ENCODE data around the gene TSEN2. TPM values are rescaled to one million over a fixed set of nuclear protein-coding genes. Genes with fewer than 3 reads are reported as not detected.

TSEN2 gene
- total RNA-seq, 1 donor from 2014 or later = 11.1 TPM

DNA sequence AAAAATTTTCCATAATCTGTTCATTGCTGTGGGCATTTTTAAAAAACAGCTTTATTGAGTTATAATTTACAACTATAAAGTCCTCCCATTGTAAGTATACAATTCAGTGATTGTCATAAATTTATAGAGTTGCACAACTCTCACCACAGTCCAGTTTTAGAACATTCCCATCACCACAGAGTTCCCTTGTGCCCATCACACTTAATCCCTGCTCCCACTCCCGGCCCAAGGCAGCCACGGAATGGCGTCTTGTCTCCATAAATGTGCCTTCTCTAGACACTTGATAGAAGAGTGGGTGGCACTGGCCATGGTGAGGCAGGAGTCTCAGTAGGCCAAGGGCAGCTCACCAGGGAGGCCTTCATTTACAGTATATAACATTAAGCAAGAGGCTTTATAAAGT is 6.3 kb downstream of the TSEN2 start:
- intact Hi-C loops (cut with DNase I) = no loop called here
- no peak for DNase-seq (ENCODE audit: low spot score)

DNA sequence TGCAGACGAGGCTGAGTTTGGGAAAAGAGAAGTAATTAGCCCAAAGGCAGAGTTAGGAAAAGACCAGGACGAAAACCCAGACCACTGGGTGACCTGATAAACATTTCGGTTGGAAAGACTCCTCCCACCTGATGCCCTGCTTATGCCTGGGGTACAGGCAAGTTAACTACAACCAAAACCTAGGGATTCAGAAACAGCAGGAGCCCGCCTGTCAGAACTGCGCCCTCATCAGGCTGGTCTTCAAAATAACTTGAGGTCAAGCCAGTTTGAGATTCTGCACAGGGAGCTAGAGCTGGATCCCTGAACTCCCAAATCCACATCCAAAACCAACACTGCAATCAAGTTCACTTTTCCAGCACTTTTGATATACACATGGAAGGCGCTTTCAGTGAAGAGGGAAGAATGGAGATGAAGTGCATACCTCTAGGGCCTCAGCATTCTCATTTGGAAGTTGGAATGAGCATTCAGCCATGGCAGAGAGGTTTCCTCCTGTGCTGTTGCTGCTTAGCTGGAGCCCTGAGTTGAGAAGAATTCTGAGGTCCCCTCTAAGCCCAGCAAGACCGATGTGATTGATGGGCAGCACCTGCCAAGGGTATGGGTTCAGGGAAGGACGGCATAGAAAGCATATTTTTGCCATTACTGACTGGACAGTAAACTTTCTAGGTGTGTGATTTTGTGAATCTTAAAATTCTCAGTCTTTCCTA is 11.6 kb downstream of the TSEN2 start:
- intact Hi-C loops (cut with DNase I) = no loop called here
- no peak for DNase-seq (ENCODE audit: low spot score)

DNA sequence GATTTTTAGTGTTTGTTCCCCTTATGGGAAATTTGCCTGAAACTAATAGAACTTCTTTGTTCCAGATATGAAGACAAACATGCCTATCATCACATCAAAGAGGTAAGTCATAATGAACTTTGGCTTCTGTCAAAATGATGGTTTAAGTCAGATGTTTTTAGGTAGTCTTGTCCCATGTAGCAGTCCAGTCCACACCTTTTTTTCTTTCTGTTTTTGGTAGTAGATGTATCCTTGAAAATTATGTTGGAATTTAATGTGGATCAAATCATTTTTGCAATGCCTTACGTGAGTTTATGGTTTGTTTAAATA is 12.1 kb downstream of the TSEN2 start:
- intact Hi-C loops (cut with DNase I) = no loop called here
- no peak for DNase-seq (ENCODE audit: low spot score)

GRCh38 chr3:12499474-12499873 is 15.2 kb downstream of the TSEN2 start:
- no peak for DNase-seq (ENCODE audit: low spot score)
- intact Hi-C loops (cut with DNase I) = no loop called here

- intact Hi-C loops (cut with DNase I) = no loop called here
- no peak for DNase-seq (ENCODE audit: low spot score)
These were observed 17.2 kb downstream of the TSEN2 start for GRCh38 chr3:12501360-12502020.

- no peak for DNase-seq (ENCODE audit: low spot score)
- intact Hi-C loops (cut with DNase I) = no loop called here
These were observed 19.1 kb downstream of the TSEN2 start for GRCh38 chr3:12503126-12503957.

DNA sequence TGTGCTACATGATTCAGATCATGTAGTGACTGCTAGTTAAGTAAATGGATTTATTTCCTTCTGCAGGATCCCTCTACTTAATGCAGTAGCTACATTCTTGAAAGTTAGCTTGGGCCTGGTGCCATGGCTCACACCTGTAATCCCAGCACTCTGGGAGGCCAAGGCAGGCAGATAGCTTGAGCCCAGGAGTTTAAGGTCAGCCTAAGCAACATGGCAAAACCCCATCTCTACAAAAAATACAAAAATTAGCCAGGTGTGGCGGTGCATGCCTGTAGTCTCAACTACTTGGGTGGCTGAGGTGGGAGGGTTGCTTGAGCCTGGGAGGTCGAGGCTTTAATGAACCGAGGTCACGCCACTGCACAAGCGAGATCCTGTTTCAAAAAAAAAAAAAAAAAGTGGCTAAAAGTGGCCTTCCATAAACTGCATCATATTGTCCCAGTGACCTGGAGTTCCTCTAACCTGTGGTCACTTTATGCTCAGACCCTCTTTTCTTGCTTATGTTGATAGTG is 22.0 kb downstream of the TSEN2 start:
- no peak for DNase-seq (ENCODE audit: low spot score)
- intact Hi-C loops (cut with DNase I) = no loop called here

DNA sequence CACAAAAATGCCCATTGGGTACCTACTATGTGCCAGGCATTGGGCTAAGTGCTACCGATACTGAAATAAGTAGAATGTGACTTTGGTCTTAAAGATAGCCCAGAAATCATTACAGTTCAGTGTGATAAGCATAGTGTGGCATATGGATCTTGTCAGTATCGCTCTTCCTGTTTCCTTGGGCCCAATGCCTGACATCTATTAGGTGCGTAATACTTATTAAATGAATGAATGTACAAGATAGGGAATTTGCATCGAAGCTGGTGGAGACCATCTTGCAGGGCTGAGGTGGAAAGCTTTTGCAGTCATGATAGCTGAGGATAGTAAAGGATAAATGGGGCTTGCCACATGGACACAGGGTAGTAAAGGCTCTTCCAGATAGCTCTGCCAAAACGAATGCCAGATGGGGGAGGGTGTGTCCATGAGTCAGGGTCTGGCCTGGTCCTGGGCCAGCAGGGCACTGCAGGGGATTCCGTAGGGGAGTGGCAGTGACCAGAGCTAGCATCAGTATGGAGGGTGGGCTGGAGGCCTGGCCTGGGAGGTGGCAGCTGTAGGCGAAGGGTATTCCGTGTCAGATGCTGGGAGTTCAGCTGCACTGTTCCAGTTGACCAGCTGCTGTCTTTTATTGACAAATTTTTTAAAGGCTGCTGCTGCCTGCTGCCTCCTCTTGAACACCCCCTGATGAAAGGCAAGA is 23.5 kb downstream of the TSEN2 start:
- intact Hi-C loops (cut with DNase I) = no loop called here
- no peak for DNase-seq (ENCODE audit: low spot score)

GRCh38 chr3:12508291-12508700 is 24.0 kb downstream of the TSEN2 start:
- intact Hi-C loops (cut with DNase I) = no loop called here
- no peak for DNase-seq (ENCODE audit: low spot score)

DNA sequence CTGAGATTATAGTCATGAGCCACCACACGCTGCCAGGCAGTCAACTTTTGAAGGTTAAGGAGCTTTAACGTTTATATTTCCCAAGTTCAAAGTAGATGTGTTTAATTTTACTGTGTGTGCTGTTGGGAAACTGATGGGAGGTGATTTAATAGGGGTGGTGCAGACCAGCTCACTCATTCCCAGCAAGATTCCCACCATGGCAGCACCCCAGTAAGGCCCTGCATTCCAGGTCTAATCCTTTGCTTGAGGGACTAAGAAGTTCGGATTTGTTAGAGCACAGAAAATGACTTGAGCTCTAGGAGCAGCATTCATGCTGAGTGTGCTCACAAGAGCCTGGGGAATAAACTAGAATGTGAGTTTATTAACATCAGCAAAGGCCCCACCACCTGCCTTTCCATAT is 25.2 kb downstream of the TSEN2 start:
- intact Hi-C loops (cut with DNase I) = no loop called here
- DNase-seq (ENCODE audit: low spot score) = no peak

DNA sequence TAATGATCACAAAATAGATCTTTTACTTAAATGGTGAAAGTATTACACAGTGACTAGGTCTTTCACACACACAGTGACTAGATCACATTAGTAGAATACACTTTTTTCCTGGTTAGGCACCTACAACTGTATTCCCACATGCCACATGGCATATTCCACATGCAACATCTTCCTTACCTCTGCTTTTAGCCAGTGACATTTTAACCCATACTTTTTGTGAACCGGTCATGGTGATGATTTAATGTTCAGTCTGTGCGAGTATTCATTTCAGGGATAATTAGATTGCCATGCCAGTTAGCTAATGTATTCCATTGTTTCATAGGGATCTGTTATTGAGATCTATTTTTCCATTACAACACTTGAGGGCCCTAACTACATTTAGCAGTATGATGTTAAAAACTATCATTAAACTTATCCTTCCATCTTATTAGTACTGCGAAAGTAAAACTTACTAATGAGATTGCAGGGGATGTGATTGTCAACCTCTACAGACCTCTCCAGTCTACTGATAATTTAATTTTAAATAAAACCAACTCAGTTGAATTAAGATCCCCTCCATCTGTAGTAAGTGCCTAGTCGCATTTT is 28.3 kb downstream of the TSEN2 start:
- intact Hi-C loops (cut with DNase I) = no loop called here
- DNase-seq (ENCODE audit: low spot score) = no peak

- no peak for DNase-seq (ENCODE audit: low spot score)
- intact Hi-C loops (cut with DNase I) = no loop called here
These were observed 29.6 kb downstream of the TSEN2 start for GRCh38 chr3:12513694-12514446.

GRCh38 chr3:12515631-12516030 is 31.4 kb downstream of the TSEN2 start:
- intact Hi-C loops (cut with DNase I) = no loop called here

GRCh38 chr3:12516873-12517272 is 32.6 kb downstream of the TSEN2 start:
- intact Hi-C loops (cut with DNase I) = no loop called here
- DNase-seq (ENCODE audit: low spot score) = no peak

More at GRCh38 chr3:12515631-12516030, 31.4 kb downstream of the TSEN2 start:
- DNase-seq (ENCODE audit: low spot score) = no peak

- no peak for DNase-seq (ENCODE audit: low spot score)
- intact Hi-C loops (cut with DNase I) = no loop called here
These were observed 34.2 kb downstream of the TSEN2 start for GRCh38 chr3:12518261-12519028.

DNA sequence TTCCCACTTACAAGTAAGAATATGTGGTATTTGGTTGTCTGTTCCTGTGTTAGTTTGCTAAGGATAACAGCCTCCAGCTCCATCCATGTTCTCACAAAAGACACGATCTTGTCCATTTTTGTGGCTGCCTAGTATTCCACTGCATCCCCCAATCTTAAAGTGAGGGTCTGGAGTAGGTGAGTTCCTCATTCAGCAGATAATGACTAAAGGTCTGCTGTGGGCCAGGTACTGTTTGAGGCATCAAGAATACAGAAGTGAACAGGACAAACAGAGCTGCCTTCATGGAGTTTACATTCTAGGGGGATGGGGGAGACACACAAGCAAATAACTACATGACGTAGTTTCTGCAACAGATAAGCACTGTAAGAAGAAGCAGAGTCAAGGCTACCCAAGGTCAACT is 36.7 kb downstream of the TSEN2 start:
- intact Hi-C loops (cut with DNase I) = no loop called here
- no peak for DNase-seq (ENCODE audit: low spot score)

DNA sequence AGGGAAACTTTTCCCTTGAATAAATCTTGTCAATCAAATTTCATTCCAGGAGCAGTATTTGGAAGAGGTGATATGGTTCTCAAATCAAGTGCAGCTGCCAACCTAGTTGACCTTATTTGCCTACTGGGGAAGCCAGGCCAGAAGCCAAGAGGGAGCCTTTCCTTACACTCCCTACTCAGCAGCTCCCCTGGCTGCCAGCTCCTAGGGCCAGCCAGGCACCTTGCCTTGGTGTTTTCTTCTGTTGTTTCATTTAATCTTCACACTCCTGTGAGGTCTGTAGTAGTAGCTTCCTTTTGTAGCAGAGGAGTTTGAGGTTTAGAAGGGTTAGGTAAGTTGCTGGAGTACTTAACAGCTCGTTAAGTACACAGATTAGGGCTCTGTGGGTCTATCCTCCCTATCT is 38.4 kb downstream of the TSEN2 start:
- no peak for DNase-seq (ENCODE audit: low spot score)
- intact Hi-C loops (cut with DNase I) = no loop called here

GRCh38 chr3:12527757-12528143 is 43.5 kb downstream of the TSEN2 start:
- no peak for DNase-seq (ENCODE audit: low spot score)
- intact Hi-C loops (cut with DNase I) = no loop called here

All from cardiac septum (tissue), 1 donor.